ENCODE results near the gene CLDN1. TPM values are rescaled to one million over a fixed set of nuclear protein-coding genes. Genes with fewer than 3 reads are reported as not detected.

Gene CLDN1
- total and polyA plus RNA-seq, 10 of the 15 experiments (the other 5 are each of a cell fraction or from before 2014, with no cell fraction given) = 3.4 to 22.8 (median 8.5) TPM

DNA sequence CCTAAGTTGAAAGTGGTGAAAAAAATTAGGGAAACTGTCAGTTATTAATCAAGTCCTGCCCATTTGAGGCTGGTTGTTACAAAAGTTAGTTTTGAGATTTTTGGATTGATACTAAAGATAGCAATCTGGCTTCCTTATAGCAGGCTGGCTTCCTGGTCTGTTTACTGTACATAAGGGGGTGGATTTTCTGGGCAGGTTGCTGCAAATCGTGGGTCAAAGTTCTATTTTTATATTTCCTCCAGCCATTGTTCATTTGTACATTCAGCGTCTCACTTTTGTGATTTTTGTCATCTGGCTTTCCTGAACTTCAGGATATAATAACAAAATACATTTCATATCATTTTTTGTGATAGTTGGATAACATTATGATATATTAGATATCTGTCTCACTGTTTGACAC, 49.5 kb downstream of the CLDN1 start:
- no peak for FAIRE-seq

More for the DNA sequence above, 49.5 kb downstream of the CLDN1 start:
- Histone ChIP-seq H3K79me2 (ENCODE audit: control insufficient read depth, insufficient read depth, low read length) (no peaks in the 10 kb centered on the region), H3K27ac (ENCODE audit: control insufficient read depth, insufficient read depth) (no peak overlapping the region), H2AFZ (ENCODE audit: control insufficient read depth, low read depth, low read length) (no peak overlapping the region), H3K4me1 (ENCODE audit: control insufficient read depth, insufficient read depth, low read length) (no peaks in the 10 kb centered on the region), H4K20me1 (ENCODE audit: control insufficient read depth, insufficient read depth) (no peaks in the 10 kb centered on the region), H3K36me3 (ENCODE audit: control insufficient read depth in 2 of 2, insufficient read depth in 2 of 2, low read length in 1 of 2) (no peaks in the 10 kb centered on the region), H3K9ac (ENCODE audit: control insufficient read depth, insufficient read depth, low read length) (no peak overlapping the region), H3K4me3 (no peak overlapping the region), H3K27me3 (replicated peaks in 1 of 2; ENCODE audit: control insufficient read depth in 2 of 2, insufficient read depth in 2 of 2, low read length in 1 of 2) (no peaks in the 10 kb centered on the region), H3K4me2 (ENCODE audit: control insufficient read depth, insufficient read depth) (no peak overlapping the region), H3K9me3 (replicated peaks; ENCODE audit: control insufficient read depth, insufficient read depth, low read length) (no peaks in the 10 kb centered on the region)
- BruUV-seq (replicated peaks) = no TSS peak
- DNase-seq (ENCODE audit: low read depth, low spot score) (no peak), ATAC-seq (no peak)
- ChIA-PET SMC1A (ENCODE audit: uncharacterized antibody, unreplicated experiment) (no interaction called here), RAD21 (ENCODE audit: unreplicated experiment) (no interaction called here), POLR2A (no interaction called here), CTCF (no interaction called here)
- no peak for TF ChIP-seq JUNB (IDR thresholded peaks at IDR 0.05)
- no peak for TF ChIP-seq RBBP5 (conservative IDR thresholded peaks at IDR 0.05)
- TF ChIP-seq, protein P1, sequence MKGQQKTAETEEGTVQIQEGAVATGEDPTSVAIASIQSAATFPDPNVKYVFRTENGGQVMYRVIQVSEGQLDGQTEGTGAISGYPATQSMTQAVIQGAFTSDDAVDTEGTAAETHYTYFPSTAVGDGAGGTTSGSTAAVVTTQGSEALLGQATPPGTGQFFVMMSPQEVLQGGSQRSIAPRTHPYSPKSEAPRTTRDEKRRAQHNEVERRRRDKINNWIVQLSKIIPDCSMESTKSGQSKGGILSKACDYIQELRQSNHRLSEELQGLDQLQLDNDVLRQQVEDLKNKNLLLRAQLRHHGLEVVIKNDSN (IDR thresholded peaks at IDR 0.05; ENCODE audit: borderline replicate concordance, extremely low read length, insufficient read depth, low read depth, low read length) = no peak
- TF ChIP-seq TBL1XR1 (IDR thresholded peaks at IDR 0.05; ENCODE audit: low read depth, low read length) = no peak
- TF ChIP-seq, protein P2, sequence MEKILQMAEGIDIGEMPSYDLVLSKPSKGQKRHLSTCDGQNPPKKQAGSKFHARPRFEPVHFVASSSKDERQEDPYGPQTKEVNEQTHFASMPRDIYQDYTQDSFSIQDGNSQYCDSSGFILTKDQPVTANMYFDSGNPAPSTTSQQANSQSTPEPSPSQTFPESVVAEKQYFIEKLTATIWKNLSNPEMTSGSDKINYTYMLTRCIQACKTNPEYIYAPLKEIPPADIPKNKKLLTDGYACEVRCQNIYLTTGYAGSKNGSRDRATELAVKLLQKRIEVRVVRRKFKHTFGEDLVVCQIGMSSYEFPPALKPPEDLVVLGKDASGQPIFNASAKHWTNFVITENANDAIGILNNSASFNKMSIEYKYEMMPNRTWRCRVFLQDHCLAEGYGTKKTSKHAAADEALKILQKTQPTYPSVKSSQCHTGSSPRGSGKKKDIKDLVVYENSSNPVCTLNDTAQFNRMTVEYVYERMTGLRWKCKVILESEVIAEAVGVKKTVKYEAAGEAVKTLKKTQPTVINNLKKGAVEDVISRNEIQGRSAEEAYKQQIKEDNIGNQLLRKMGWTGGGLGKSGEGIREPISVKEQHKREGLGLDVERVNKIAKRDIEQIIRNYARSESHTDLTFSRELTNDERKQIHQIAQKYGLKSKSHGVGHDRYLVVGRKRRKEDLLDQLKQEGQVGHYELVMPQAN (conservative IDR thresholded peaks at IDR 0.05) = no peak
- TF ChIP-seq GATAD2B (conservative IDR thresholded peaks at IDR 0.05; ENCODE audit: low read depth) = no peak
- TF ChIP-seq EZH2 (IDR thresholded peaks at IDR 0.05; ENCODE audit: borderline replicate concordance, control insufficient read depth, low read depth, low read length) = no peak
- TF ChIP-seq CHD4 (IDR thresholded peaks at IDR 0.05) = no peak
- TF ChIP-seq, protein P3, sequence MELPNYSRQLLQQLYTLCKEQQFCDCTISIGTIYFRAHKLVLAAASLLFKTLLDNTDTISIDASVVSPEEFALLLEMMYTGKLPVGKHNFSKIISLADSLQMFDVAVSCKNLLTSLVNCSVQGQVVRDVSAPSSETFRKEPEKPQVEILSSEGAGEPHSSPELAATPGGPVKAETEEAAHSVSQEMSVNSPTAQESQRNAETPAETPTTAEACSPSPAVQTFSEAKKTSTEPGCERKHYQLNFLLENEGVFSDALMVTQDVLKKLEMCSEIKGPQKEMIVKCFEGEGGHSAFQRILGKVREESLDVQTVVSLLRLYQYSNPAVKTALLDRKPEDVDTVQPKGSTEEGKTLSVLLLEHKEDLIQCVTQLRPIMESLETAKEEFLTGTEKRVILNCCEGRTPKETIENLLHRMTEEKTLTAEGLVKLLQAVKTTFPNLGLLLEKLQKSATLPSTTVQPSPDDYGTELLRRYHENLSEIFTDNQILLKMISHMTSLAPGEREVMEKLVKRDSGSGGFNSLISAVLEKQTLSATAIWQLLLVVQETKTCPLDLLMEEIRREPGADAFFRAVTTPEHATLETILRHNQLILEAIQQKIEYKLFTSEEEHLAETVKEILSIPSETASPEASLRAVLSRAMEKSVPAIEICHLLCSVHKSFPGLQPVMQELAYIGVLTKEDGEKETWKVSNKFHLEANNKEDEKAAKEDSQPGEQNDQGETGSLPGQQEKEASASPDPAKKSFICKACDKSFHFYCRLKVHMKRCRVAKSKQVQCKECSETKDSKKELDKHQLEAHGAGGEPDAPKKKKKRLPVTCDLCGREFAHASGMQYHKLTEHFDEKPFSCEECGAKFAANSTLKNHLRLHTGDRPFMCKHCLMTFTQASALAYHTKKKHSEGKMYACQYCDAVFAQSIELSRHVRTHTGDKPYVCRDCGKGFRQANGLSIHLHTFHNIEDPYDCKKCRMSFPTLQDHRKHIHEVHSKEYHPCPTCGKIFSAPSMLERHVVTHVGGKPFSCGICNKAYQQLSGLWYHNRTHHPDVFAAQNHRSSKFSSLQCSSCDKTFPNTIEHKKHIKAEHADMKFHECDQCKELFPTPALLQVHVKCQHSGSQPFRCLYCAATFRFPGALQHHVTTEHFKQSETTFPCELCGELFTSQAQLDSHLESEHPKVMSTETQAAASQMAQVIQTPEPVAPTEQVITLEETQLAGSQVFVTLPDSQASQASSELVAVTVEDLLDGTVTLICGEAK (IDR thresholded peaks at IDR 0.05; ENCODE audit: borderline replicate concordance) = no peak
- no peak for TF ChIP-seq BHLHE40 (IDR thresholded peaks at IDR 0.05; ENCODE audit: borderline replicate concordance in 1 of 2, low read depth in 2 of 2, low read length in 1 of 2)
- TF ChIP-seq POLR2AphosphoS5 (IDR thresholded peaks at IDR 0.05; ENCODE audit: low read length) = no peak
- TF ChIP-seq POLR2AphosphoS2 (IDR thresholded peaks at IDR 0.05; ENCODE audit: low read depth, low read length) = no peak
- no peak for TF ChIP-seq MYB (IDR thresholded peaks at IDR 0.05; ENCODE audit: borderline replicate concordance, low read depth, low read length)
- no peak for TF ChIP-seq ZBED1 (IDR thresholded peaks at IDR 0.05; ENCODE audit: borderline replicate concordance)
- TF ChIP-seq MEF2A (IDR thresholded peaks at IDR 0.05; ENCODE audit: insufficient read depth, low read depth, low read length) = no peak
- TF ChIP-seq WRNIP1 (IDR thresholded peaks at IDR 0.05; ENCODE audit: borderline replicate concordance, low read depth, low read length) = no peak
- in situ Hi-C loops (cut with MboI) = no loop called here
- intact Hi-C loops (cut with micrococcal nuclease; ENCODE audit: unreplicated experiment) = no loop called here
- 8% methylated on average over 2 of the region's 2 CpGs for WGBS (ENCODE audit: insufficient coverage, insufficient replicate concordance, low lambda C conversion rate, missing lambda C conversion rate)

Data from GM12878 (cell line).